GM18873 (cell line): ENCODE data around the gene ERCC6L2.

Experiments used
- ATAC-seq: cut with Tn5 transposase; IDR thresholded peaks from one replicate; pipeline ENCODE4 v1.9.1; 2021; ENCODE audit warnings: mild to moderate bottlenecking, moderate library complexity, moderate number of reproducible peaks; ENCODE audit not compliant: unreplicated experiment, low FRiP score

The ERCC6L2 gene

GRCh38 chr9:95971815-95972214, 96.3 kb downstream of the ERCC6L2 start:
- no peak for ATAC-seq

- ATAC-seq: no peak
Measured at GRCh38 chr9:95974389-95974788, 98.9 kb downstream of the ERCC6L2 start.

GRCh38 chr9:95977371-95977770, 101.9 kb downstream of the ERCC6L2 start:
- no peak for ATAC-seq

GRCh38 chr9:95978106-95978505, 102.6 kb downstream of the ERCC6L2 start:
- no peak for ATAC-seq

- ATAC-seq: no peak
Measured at GRCh38 chr9:95979446-95979845, 104.0 kb downstream of the ERCC6L2 start.

- ATAC-seq: no peak
Measured at GRCh38 chr9:95980262-95981125, 105.0 kb downstream of the ERCC6L2 start.

- ATAC-seq: no peak
Measured at GRCh38 chr9:95981761-95982390, 106.4 kb downstream of the ERCC6L2 start.

- ATAC-seq: no peak
Measured at GRCh38 chr9:95985440-95986055, 110.1 kb downstream of the ERCC6L2 start.

- no peak for ATAC-seq
Measured at GRCh38 chr9:95989297-95989696, 113.8 kb downstream of the ERCC6L2 start.

GRCh38 chr9:95991326-95991725, 115.8 kb downstream of the ERCC6L2 start:
- no peak for ATAC-seq

GRCh38 chr9:95992536-95992935, 117.0 kb downstream of the ERCC6L2 start:
- no peak for ATAC-seq

- no peak for ATAC-seq
Measured at GRCh38 chr9:95993337-95993736, 117.8 kb downstream of the ERCC6L2 start.

- ATAC-seq: no peak
Measured at GRCh38 chr9:95999390-95999789, 123.9 kb downstream of the ERCC6L2 start.

- no peak for ATAC-seq
Measured at GRCh38 chr9:96004379-96004778, 128.9 kb downstream of the ERCC6L2 start.

- no peak for ATAC-seq
Measured at GRCh38 chr9:96006296-96006879, 130.9 kb downstream of the ERCC6L2 start.

- ATAC-seq: no peak
Measured at GRCh38 chr9:96006961-96007360, 131.5 kb downstream of the ERCC6L2 start.

GRCh38 chr9:96008502-96009222, 133.2 kb downstream of the ERCC6L2 start:
- no peak for ATAC-seq

- ATAC-seq: no peak
Measured at GRCh38 chr9:96009223-96009602, 133.7 kb downstream of the ERCC6L2 start.

- no peak for ATAC-seq
Measured at GRCh38 chr9:96009690-96010472, 134.4 kb downstream of the ERCC6L2 start.

GRCh38 chr9:96014078-96014477, 138.6 kb downstream of the ERCC6L2 start:
- ATAC-seq: no peak
